Stimulated activated CD8-positive, alpha-beta memory T cell treated with anti-CD3 and anti-CD28 coated beads, Interleukin-7, amount 100 ng/mL, for 4 hours (primary cell): ENCODE results near the gene CCDC106.

ENCODE experiments used
- DNase-seq, 2 donors: peaks; one replicate each; pipeline ENCODE4 v3.0.0-alpha.2; 2020; ENCODE audit warnings: low read depth in 2 of 2

CCDC106 gene

GRCh38 chr19:55696301-55697068 lies 48.5 kb downstream of the CCDC106 start:
- no peak for DNase-seq

- DNase-seq: no peak
Observed at GRCh38 chr19:55697069-55697440, 49.0 kb downstream of the CCDC106 start.

- DNase-seq: no peak
Observed at GRCh38 chr19:55697698-55698097, 49.7 kb downstream of the CCDC106 start.

- no peak for DNase-seq
Observed at GRCh38 chr19:55698256-55698655, 50.2 kb downstream of the CCDC106 start.

GRCh38 chr19:55699221-55699620 lies 51.2 kb downstream of the CCDC106 start:
- no peak for DNase-seq

- DNase-seq: no peak
Observed at GRCh38 chr19:55700813-55701212, 52.8 kb downstream of the CCDC106 start.

GRCh38 chr19:55702131-55702627 lies 54.2 kb downstream of the CCDC106 start:
- no peak for DNase-seq
